SK-N-SH (cell line): Measurements from ENCODE around the gene GDPD4. TPM values are rescaled to one million over a fixed set of nuclear protein-coding genes. Genes with fewer than 3 reads are reported as not detected.

Experiments
- polyA plus RNA-seq, 3 experiments: library from polyadenylated mRNA; depleted of rRNA; stranded (reverse); fragments of >200 nt; gene quantifications; 2 replicates each; pipeline ENCODE4 v1.2.3, GENCODE V29; 2012

The GDPD4 gene
- polyA plus RNA-seq, 1 of the 3 experiments (the other 2 are of a cell fraction): not detected

Other genes starting within 250 kb of the GDPD4 start
- 31.6 and 33.1 TPM in 2 replicates for gene CAPN5, start 234.7 kb downstream of the GDPD4 start, polyA plus RNA-seq (2012; rRNA removed)
- 0.20 TPM in 1 of 2 replicates, not detected in the other for gene OMP, start 198.8 kb downstream of the GDPD4 start, polyA plus RNA-seq (2012; rRNA removed)
- gene MYO7A, start 173.4 kb downstream of the GDPD4 start, polyA plus RNA-seq (2012; rRNA removed): 0.08 and 0.11 TPM in 2 replicates
- 14.2 and 17.9 TPM in 2 replicates for gene PAK1, start 172.4 kb upstream of the GDPD4 start, polyA plus RNA-seq (2012; rRNA removed)